CD4-positive, alpha-beta T cell treated with Interferon gamma for 1 hour (primary cell): ENCODE results near the gene LGR4.
"Not testable (repeated sequence)": the region's sequence is repeated elsewhere in the genome, so short reads cannot be mapped to it uniquely, and the experiment has no call there.

Experiments
- DNase-seq: peaks from one replicate; pipeline ENCODE4 v3.0.0-alpha.2; 2020

LGR4 gene

DNA sequence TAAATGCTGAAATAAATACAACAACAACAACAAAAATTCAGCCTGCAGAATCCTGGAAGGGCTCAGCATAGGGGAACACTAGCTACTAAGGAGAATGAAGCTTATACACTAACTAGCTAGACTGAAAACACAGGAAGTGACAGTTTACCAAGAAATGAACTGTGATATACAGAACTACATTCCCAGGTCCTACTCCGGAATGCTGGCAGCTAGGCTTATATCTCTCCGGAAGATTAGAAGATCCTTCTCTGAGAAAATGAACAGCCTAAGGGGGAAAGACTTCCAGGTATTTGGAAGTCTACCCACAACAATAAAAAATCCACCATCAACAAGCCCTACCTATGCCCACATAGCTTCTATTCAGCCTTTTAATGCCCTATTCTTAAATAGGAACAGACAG is 140.6 kb downstream of the LGR4 start:
- DNase-seq = no peak

DNA sequence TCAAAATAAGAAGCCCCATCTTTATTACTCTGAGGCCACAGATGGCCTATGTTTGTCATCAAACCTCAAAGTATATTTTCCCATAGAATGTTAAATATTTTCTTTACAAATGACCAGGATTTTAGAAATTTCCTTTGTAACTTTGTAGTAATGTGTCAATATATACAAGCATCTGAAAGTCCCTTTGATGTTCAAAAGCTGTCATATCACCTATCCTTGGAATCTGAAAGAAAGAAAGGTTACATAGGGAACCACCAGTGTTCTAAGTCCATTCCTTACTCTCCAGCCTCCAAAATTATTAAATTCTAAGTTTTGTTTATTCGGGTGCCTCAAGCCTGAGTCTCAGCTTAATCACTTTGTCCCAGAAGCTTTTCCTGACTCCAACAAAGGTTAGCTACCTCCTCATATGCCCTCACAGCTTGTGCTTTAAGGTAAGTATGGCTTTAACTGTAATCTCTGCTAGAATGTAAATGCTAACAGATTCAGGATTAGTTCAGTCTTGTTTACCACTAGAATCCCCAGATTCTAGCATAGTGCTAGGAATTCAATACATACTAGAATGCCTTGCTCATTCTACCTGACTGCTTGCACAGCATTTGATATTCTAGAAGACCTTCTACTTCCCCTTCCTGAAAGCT is 141.8 kb downstream of the LGR4 start:
- DNase-seq = no peak

DNA sequence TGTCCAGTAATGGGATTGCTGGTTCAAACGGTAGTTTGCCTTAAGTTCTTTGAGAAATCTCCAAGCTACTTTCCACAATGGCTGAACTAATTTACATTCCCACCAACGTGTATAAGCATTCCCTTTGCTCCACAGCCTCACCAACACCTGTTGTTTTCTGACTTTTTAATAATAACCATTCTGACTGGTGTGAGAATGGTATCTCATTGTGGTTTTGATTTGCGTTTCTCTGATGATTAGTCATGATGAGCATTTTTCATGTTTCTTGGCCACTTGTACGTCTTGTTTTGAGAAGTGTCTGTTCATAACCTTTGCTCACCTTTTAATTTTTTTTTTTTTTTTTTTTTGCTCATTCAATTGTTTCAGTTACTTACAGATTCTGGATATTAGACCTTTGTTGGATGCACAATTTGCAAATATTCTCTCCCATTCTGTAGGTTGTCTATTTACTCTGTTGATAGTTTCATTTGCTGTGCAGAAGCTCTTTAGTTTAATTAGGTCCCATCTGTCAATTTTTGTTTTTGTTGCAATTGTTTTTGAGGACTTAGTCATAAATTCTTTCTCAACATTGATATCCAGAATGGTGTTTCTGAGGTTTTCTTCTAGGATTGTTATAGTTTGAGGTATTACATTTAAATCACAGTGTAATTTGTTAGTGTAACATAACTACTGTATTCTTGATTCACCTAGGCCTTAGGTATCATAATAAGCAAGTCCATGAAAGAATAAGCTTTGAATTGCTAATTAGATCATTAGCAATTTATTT is 142.5 kb downstream of the LGR4 start:
- no peak for DNase-seq

DNA sequence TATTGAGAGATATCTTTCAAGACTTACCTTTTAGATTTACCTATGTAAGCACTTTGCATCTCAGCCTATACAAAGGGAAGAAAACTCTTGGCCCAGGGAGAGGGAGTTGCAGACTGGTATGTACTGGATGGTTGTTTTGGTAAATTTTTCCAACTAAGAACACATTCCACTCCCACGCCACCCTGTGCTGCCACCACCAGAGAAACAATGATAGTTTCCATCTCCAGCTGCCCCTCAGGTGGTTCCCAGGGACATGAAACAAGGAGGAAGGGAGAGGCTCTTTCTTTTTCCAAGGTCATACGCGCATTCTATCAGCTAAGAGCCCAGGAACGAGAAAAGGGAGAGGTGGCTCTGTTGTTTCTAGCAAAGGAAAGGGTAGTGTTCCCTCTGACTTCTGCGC is 144.0 kb downstream of the LGR4 start:
- DNase-seq = no peak

DNA sequence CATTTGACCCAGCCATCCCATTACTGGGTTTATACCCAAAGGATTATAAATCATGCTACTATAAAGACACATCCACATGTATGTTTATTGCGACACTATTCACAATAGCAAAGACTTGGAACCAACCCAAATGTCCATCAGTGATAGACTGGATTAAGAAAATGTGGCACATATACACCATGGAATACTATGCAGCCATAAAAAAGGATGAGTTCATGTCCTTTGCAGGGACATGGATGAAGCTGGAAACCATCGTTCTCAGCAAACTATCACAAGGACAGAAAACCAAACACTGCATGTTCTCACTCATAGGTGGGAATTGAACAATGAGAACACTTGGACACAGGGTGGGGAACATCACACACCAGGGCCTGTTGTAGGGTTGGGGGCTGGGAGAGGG is 145.5 kb downstream of the LGR4 start:
- DNase-seq = not testable (repeated sequence)

DNA sequence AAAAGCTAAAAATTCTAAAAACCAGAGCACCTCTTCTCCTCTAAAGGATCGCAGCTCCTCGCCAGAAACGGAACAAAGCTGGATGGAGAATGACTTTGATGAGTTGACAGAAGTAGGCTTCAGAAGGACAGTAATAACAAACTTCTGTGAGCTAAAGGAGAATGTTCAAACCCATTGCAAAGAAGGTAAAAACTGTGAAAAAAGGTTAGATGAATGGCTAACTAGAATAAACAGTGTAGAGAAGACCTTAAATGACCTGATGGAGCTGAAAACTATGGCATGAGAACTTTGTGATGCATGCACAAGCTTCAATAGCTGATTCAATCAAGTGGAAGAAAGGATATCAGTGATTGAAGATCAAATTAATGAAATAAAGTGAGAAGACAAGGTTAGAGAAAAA is 150.4 kb downstream of the LGR4 start:
- not testable (repeated sequence) for DNase-seq

DNA sequence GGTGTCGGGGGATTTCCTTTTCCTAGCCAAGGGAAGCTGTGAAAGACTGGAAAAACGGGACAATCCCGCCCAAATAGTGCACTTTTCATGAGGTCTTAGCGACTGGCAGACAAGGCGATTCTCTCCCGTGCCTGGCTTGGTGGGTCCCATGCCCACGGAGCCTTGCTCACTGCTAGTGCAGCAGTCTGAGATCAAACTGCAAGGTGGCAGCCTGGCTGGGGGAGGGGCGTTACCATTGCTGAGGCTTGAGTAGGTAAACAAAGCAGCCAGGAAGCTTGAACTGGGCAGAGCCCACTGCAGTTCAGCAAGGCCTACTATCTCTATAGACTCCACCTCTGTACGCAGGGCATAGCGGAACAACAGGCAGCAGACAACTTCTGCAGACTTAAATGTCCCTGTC is 151.2 kb downstream of the LGR4 start:
- not testable (repeated sequence) for DNase-seq

DNA sequence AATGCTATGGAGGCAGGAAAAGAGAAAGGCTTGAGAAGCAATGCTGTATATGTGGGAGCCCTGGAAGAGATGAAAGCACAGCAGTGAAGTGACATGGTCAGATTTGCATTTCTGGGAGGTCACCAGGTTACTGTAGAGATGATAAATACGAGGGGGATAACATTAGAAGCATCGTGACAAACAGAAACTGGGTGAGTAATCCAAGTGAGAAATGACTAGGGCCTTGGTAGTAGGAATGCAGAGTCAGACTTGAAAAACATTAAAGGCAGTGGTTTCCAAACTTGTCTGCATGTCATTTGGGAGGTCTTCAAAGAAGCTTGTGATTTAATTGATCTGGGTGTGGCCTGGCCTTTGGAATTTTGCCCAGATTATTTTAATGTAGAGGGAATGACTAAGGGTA is 153.5 kb downstream of the LGR4 start:
- no peak for DNase-seq

DNA sequence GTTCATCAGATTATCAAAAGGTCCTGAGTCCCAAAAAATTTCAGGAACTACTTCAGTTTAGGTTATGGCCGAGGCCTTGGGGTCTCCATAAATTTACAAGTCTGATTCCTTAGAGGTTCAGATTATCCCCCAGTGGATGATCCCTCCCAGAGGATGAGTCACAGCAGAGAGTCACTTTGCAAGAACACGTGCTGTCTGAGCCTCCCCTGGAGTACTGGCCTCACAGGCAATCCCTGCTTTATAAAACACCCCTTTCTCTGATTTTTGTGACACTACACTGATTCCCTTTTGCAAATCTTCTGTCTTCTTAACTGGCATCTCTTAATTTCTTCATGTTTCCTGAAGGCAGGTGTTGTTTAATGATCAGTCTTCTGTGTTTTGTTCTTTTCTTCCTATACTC is 154.8 kb downstream of the LGR4 start:
- DNase-seq = no peak
